GM12878 (cell line): ENCODE results near the gene FAM120B. TPM values are rescaled to one million over a fixed set of nuclear protein-coding genes. Genes with fewer than 3 reads are reported as not detected.

ENCODE experiments used
- ATAC-seq: fragments of 200-7000 bp; cut with Tn5 transposase; 3 replicates; pipeline ENCODE4 v1.9.1; 2020; ENCODE audit warnings: mild to moderate bottlenecking, moderate library complexity
- BruUV-seq: library from RNA; stranded (reverse); fragments of 400-500 nt; replicated peaks from 2 replicates; lab custom pipeline; 2021; lab: Mats Ljungman, UMichigan
- CTCF ChIA-PET: fragments of 300-600 bp; sonication (Branson Sonifier 250); formaldehyde crosslinking; extraction: SDS; loops from one replicate; lab custom pipeline; 2021; ENCODE audit warnings: inconsistent platforms; lab: Yijun Ruan, JAX
- POLR2A ChIA-PET: fragments of 350-600 bp; formaldehyde crosslinking; extraction: SDS; loops from one replicate; lab custom pipeline; 2021; ENCODE audit warnings: inconsistent platforms; lab: Charles Lee
- RAD21 ChIA-PET: fragments of 300-600 bp; sonication (Branson Sonifier 250); formaldehyde crosslinking; loops from one replicate; lab custom pipeline; 2023; ENCODE audit warnings: antibody characterized with exemption; ENCODE audit not compliant: unreplicated experiment; lab: Charles Lee
- SMC1A ChIA-PET: fragments of 300-600 bp; sonication (Branson Sonifier 250); formaldehyde crosslinking; loops from one replicate; lab custom pipeline; 2023; ENCODE audit not compliant: unreplicated experiment, uncharacterized antibody; lab: Charles Lee
- DNase-seq: peaks from one replicate; pipeline ENCODE4 v3.0.0-alpha.2; 2011; ENCODE audit warnings: low read depth, low spot score
- FAIRE-seq: peaks from 3 replicates; lab custom pipeline; 2011; peaks lifted over from hg19 to GRCh38; lab: Jason Lieb, UNC
- H2AFZ ChIP-seq: 2 replicates; pipeline ENCODE4 v1.6.0; 2011; ENCODE audit warnings: low read depth, low read length, control low read depth; ENCODE audit not compliant: control insufficient read depth
- H3K27ac ChIP-seq: 2 replicates; pipeline ENCODE4 v1.5.1; 2011; ENCODE audit warnings: control low read depth; ENCODE audit not compliant: control insufficient read depth, insufficient read depth
- H3K27me3 ChIP-seq, 2 experiments: replicated peaks in 1 of 2; 2 replicates each; pipeline versions ENCODE4 v1.6.0 to v1.6.1; 2011; ENCODE audit warnings: low read length in 1 of 2; ENCODE audit not compliant: control insufficient read depth in 2 of 2, insufficient read depth in 2 of 2
- H3K36me3 ChIP-seq, 2 experiments: 2 replicates each; pipeline ENCODE4 v1.5.1; 2011; ENCODE audit warnings: low read length in 1 of 2; ENCODE audit not compliant: control insufficient read depth in 2 of 2, insufficient read depth in 2 of 2
- H3K4me1 ChIP-seq: 2 replicates; pipeline ENCODE4 v1.6.1; 2011; ENCODE audit warnings: mild to moderate bottlenecking, low read length, moderate library complexity, mixed read lengths; ENCODE audit not compliant: control insufficient read depth, insufficient read depth
- H3K4me2 ChIP-seq: 2 replicates; pipeline ENCODE4 v1.6.0; 2011; ENCODE audit warnings: control low read depth; ENCODE audit not compliant: control insufficient read depth, insufficient read depth
- H3K4me3 ChIP-seq: fragments of 200-600 bp; sonication (generic); 2 replicates; pipeline ENCODE4 v1.5.1; 2016
- H3K79me2 ChIP-seq: 2 replicates; pipeline ENCODE4 v1.6.0; 2011; ENCODE audit warnings: low read length; ENCODE audit not compliant: control insufficient read depth, insufficient read depth
- H3K9ac ChIP-seq: 2 replicates; pipeline ENCODE4 v1.8.0; 2011; ENCODE audit warnings: low read length, control low read depth, mixed read lengths; ENCODE audit not compliant: control insufficient read depth, insufficient read depth
- H3K9me3 ChIP-seq: replicated peaks from 3 replicates; pipeline ENCODE4 v1.5.1; 2011; ENCODE audit warnings: mild to moderate bottlenecking, low read length; ENCODE audit not compliant: control insufficient read depth, insufficient read depth
- H4K20me1 ChIP-seq: 2 replicates; pipeline ENCODE4 v1.6.0; 2011; ENCODE audit not compliant: control insufficient read depth, insufficient read depth
- CBX3 ChIP-seq: fragments of 200-600 bp; sonication (generic); IDR thresholded peaks from 2 replicates; pipeline ENCODE4 v1.6.1; 2016; ENCODE audit warnings: low read depth, borderline replicate concordance
- CREM ChIP-seq: IDR thresholded peaks from 2 replicates; pipeline ENCODE4 v1.6.1; 2014; ENCODE audit warnings: antibody characterized with exemption, low read depth
- HCFC1 ChIP-seq: fragments of 150-350 bp; IDR thresholded peaks from 2 replicates; pipeline ENCODE4 v1.6.1; 2014; ENCODE audit warnings: low read length
- MYC ChIP-seq: IDR thresholded peaks from 2 replicates; pipeline ENCODE4 v1.6.1; 2011; ENCODE audit warnings: mild to moderate bottlenecking, low read length, moderate library complexity, inconsistent platforms; ENCODE audit not compliant: insufficient read depth, insufficient replicate concordance, insufficient read length, severe bottlenecking
- NFIC ChIP-seq: IDR thresholded peaks from 2 replicates; pipeline ENCODE4 v1.6.1; 2012; ENCODE audit warnings: low read depth, mild to moderate bottlenecking, inconsistent platforms, low read length, moderate library complexity
- NR2C1 ChIP-seq: fragments of 450-650 bp; IDR thresholded peaks from 2 replicates; pipeline ENCODE4 v1.6.1; 2017; ENCODE audit warnings: antibody characterized with exemption, mild to moderate bottlenecking, moderate library complexity
- RAD21 ChIP-seq: IDR thresholded peaks from 2 replicates; pipeline ENCODE4 v1.6.1; 2011; ENCODE audit warnings: mild to moderate bottlenecking, low read depth, low read length, moderate library complexity; ENCODE audit not compliant: insufficient read depth
- SMARCA5 ChIP-seq: fragments of 450-650 bp; IDR thresholded peaks from 2 replicates; pipeline ENCODE4 v1.6.1; 2017; ENCODE audit warnings: mild to moderate bottlenecking
- SPI1 ChIP-seq: IDR thresholded peaks from 2 replicates; pipeline ENCODE4 v1.6.1; 2011; ENCODE audit warnings: low read depth, mild to moderate bottlenecking, low read length, moderate library complexity, borderline replicate concordance; ENCODE audit not compliant: insufficient read depth
- TCF3 ChIP-seq: IDR thresholded peaks from 2 replicates; pipeline ENCODE4 v1.6.1; 2012; ENCODE audit warnings: low read depth, mild to moderate bottlenecking, low read length, borderline replicate concordance; ENCODE audit not compliant: insufficient read depth
- TCF7 ChIP-seq: IDR thresholded peaks from 2 replicates; pipeline ENCODE4 v1.6.1; 2014; ENCODE audit warnings: antibody characterized with exemption, borderline replicate concordance
- ZNF622 ChIP-seq: fragments of 450-650 bp; IDR thresholded peaks from 2 replicates; pipeline ENCODE4 v1.6.1; 2017; ENCODE audit warnings: mild to moderate bottlenecking, inconsistent platforms
- ZZZ3 ChIP-seq: IDR thresholded peaks from 2 replicates; pipeline ENCODE4 v1.6.1; 2011; ENCODE audit warnings: low read depth; ENCODE audit not compliant: control insufficient read depth, insufficient read length
- WGBS: methylation state at CpG from one replicate; pipeline ENCODE4 v1.1.6; 2016; ENCODE audit warnings: low lambda C conversion rate; ENCODE audit not compliant: insufficient replicate concordance, insufficient coverage; ENCODE audit errors: missing lambda C conversion rate; 5-methylcytosine and 5-hydroxymethylcytosine counted together
- in situ Hi-C: fragments of 300-500 bp; cut with MboI; formaldehyde crosslinking; loops from 9 replicates; pipeline ENCODE4 v1.14.3; 2018; ENCODE audit warnings: mixed read lengths
- intact Hi-C: fragments of 100-400 bp; cut with micrococcal nuclease; formaldehyde crosslinking; loops from one replicate; pipeline ENCODE4 v1.14.2; 2022; ENCODE audit not compliant: unreplicated experiment
- polyA plus RNA-seq, 11 experiments: library from polyadenylated mRNA; depleted of rRNA in 4 of 11; unstranded in 6 of 11; stranded (reverse) in 5 of 11; fragments of >200 nt; fragmentation: Nextera tagmentation in 4 of 11; fragmentation: Illumina TruSeq in 1 of 11; extraction: Ambion mirVana in 4 of 11; extraction: Trizol in 1 of 11; gene quantifications; 1 replicate in 1 of 11; 2 replicates in 10 of 11; pipeline versions ENCODE4 v1.2.1 to v1.2.3, GENCODE V29; 2011 to 2016; ENCODE audit warnings: inconsistent platforms in 2 of 11, missing spikeins in 2 of 11, low read depth in 1 of 11
- total RNA-seq, 4 experiments: library from RNA; depleted of rRNA in 3 of 4; stranded (reverse); fragments of >200 nt in 3 of 4; fragmentation: Illumina TruSeq in 1 of 4; extraction: Trizol in 1 of 4; gene quantifications; 2 replicates each; pipeline versions ENCODE4 v1.2.1 to v1.2.3, GENCODE V29; 2013 to 2021
- TF ChIP-seq, protein P1 (sequence below): fragments of 450-650 bp; IDR thresholded peaks from 2 replicates; pipeline ENCODE4 v1.6.1; 2016; ENCODE audit warnings: mild to moderate bottlenecking
- TF ChIP-seq, protein P2 (sequence below): fragments of 450-650 bp; IDR thresholded peaks from 2 replicates; pipeline ENCODE4 v1.6.1; 2018; ENCODE audit warnings: mild to moderate bottlenecking, low read depth, moderate library complexity; ENCODE audit not compliant: partially characterized antibody

The FAM120B gene
- total and polyA plus RNA-seq, 10 of the 15 experiments (the other 5 are each of a cell fraction or from before 2014, with no cell fraction given), result 3.3 to 21.6 (median 15.3) TPM

DNA sequence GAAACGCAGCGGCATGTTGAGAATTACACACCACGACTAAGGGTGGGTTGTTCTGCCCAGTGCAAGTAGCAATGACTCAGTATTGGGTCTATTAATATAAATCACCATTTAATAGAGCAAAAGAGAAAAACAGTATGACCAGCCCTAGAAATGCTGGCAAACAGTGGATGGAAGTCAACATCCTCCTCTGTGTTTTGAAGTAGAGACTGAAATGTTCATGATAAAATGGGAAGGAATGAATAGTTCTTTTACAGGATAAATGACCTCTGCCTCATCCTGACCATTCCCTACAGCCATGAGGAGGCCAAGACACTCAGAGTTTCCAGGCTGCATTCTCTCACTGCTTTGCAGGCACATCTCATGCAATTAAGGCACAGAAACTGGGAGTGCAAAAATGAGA is 134.8 kb downstream of the FAM120B start:
- FAIRE-seq (no peak), ATAC-seq (no peak), DNase-seq (no peak)
- Histone ChIP-seq H3K9ac (no peak overlapping the region), H3K36me3 (no peaks in the 10 kb centered on the region), H3K27ac (no peak overlapping the region), H3K4me1 (no peaks in the 10 kb centered on the region; the same call in 1 of the 2 replicates), H3K9me3 (no peaks in the 10 kb centered on the region; the same call in 2 of the 3 replicates), H3K4me3 (no peak overlapping the region), H3K27me3 (no peaks in the 10 kb centered on the region), H3K4me2 (no peak overlapping the region), H3K79me2 (no peaks in the 10 kb centered on the region), H2AFZ (no peak overlapping the region), H4K20me1 (no peaks in the 10 kb centered on the region)
- intact Hi-C loops, result no loop called here
- ChIA-PET POLR2A (interaction anchor here (0.7 kb wide), 1 partner anchor 160 kb away, joined by 4 read pairs; no protein-coding TSS in a partner anchor), SMC1A (no interaction called here), RAD21 (no interaction called here), CTCF (interaction anchor here (1.1 kb wide), 1 partner anchor 76 kb away, joined by 3 read pairs; no protein-coding TSS in a partner anchor)
- in situ Hi-C loops, result no loop called here
- no TSS peak for BruUV-seq
- TF ChIP-seq CREM (no peak), NR2C1 (no peak), HCFC1 (no peak), NFIC (no peak), TCF3 (no peak), ZNF622 (no peak), TCF7 (no peak)
- 68% methylated on average over 3 of the region's 3 CpGs for WGBS

DNA sequence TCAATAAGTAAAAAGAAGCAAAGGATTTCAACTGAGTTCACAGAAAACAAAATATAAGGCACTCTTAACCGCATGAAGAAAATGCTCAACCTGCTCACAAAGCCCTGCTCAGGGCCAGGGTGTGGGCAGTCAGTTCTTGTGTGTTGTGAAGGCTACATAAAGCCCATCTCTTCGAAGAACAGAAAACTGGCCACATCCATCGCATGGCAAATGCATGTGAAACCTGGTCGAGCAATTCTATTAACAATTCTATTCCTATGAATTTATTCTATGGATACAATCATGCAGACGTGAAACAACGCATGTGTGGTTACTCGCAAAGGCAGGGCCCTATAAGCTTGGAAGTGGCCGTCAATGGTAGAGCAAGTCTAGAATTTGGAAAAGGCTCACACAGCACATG is 136.0 kb downstream of the FAM120B start:
- H3K27ac ChIP-seq, result no peak overlapping the region
- no TSS peak for BruUV-seq
- no peaks in the 10 kb centered on the region; the same call in 1 of the 2 replicates for H3K4me1 ChIP-seq
- H3K4me3 ChIP-seq, result no peak overlapping the region
- DNase-seq (no peak), ATAC-seq (no peak), FAIRE-seq (no peak)
- H2AFZ ChIP-seq, result no peak overlapping the region
- intact Hi-C loops (no loop called here), in situ Hi-C loops (no loop called here)
- no peaks in the 10 kb centered on the region; the same call in 2 of the 3 replicates for H3K9me3 ChIP-seq
- SMC1A ChIA-PET, result interaction anchor here (1.2 to 1.6 kb wide), 2 partner anchors 11 to 74 kb away, joined by 3 read pairs; no protein-coding TSS in a partner anchor
- no peaks in the 10 kb centered on the region for H3K79me2 ChIP-seq
- no peak overlapping the region for H3K4me2 ChIP-seq
- H3K9ac ChIP-seq, result no peak overlapping the region
- CTCF ChIA-PET, result interaction anchor here (1.7 kb wide), 1 partner anchor 75 kb away, joined by 4 read pairs; no protein-coding TSS in a partner anchor
- 35% methylated on average over 8 of the region's 8 CpGs for WGBS
- RAD21 ChIA-PET, result no interaction called here
- POLR2A ChIA-PET, result no interaction called here
- H4K20me1 ChIP-seq, result no peaks in the 10 kb centered on the region
- H3K27me3 ChIP-seq, result no peaks in the 10 kb centered on the region
- H3K36me3 ChIP-seq, result no peaks in the 10 kb centered on the region
- TF ChIP-seq, protein P1, sequence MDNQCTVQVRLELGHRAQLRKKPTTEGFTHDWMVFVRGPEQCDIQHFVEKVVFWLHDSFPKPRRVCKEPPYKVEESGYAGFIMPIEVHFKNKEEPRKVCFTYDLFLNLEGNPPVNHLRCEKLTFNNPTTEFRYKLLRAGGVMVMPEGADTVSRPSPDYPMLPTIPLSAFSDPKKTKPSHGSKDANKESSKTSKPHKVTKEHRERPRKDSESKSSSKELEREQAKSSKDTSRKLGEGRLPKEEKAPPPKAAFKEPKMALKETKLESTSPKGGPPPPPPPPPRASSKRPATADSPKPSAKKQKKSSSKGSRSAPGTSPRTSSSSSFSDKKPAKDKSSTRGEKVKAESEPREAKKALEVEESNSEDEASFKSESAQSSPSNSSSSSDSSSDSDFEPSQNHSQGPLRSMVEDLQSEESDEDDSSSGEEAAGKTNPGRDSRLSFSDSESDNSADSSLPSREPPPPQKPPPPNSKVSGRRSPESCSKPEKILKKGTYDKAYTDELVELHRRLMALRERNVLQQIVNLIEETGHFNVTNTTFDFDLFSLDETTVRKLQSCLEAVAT, result no peak
- TF ChIP-seq MYC (no peak), SMARCA5 (no peak), SPI1 (no peak), ZZZ3 (no peak), RAD21 (no peak), CBX3 (no peak)
- TF ChIP-seq, protein P2, sequence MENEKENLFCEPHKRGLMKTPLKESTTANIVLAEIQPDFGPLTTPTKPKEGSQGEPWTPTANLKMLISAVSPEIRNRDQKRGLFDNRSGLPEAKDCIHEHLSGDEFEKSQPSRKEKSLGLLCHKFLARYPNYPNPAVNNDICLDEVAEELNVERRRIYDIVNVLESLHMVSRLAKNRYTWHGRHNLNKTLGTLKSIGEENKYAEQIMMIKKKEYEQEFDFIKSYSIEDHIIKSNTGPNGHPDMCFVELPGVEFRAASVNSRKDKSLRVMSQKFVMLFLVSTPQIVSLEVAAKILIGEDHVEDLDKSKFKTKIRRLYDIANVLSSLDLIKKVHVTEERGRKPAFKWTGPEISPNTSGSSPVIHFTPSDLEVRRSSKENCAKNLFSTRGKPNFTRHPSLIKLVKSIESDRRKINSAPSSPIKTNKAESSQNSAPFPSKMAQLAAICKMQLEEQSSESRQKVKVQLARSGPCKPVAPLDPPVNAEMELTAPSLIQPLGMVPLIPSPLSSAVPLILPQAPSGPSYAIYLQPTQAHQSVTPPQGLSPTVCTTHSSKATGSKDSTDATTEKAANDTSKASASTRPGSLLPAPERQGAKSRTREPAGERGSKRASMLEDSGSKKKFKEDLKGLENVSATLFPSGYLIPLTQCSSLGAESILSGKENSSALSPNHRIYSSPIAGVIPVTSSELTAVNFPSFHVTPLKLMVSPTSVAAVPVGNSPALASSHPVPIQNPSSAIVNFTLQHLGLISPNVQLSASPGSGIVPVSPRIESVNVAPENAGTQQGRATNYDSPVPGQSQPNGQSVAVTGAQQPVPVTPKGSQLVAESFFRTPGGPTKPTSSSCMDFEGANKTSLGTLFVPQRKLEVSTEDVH, result no peak
